GM12878 (cell line): ENCODE data around the gene RNF38.

Experiments
- CTCF ChIP-seq, 3 experiments: IDR thresholded peaks in 2 of 3; conservative IDR thresholded peaks in 1 of 3; 2 replicates each; pipeline ENCODE4 v1.5.1; 2011; ENCODE audit warnings: low read depth in 3 of 3, low read length in 3 of 3, mild to moderate bottlenecking in 3 of 3, control low read depth in 2 of 3, moderate library complexity in 2 of 3, inconsistent platforms in 1 of 3, mixed read lengths in 1 of 3; ENCODE audit not compliant: control insufficient read depth in 2 of 3, insufficient read depth in 1 of 3; ENCODE audit errors: extremely low read depth in 1 of 3
- E2F4 ChIP-seq: IDR thresholded peaks from 2 replicates; pipeline ENCODE4 v1.6.1; 2012; ENCODE audit warnings: low read depth, low read length, improper control_type of control experiment
- FOXM1 ChIP-seq: IDR thresholded peaks from 2 replicates; pipeline ENCODE4 v1.6.1; 2012; ENCODE audit warnings: low read depth, mild to moderate bottlenecking, inconsistent platforms, low read length, moderate library complexity
- GABPA ChIP-seq: IDR thresholded peaks from 2 replicates; pipeline ENCODE4 v1.6.1; 2014; ENCODE audit warnings: antibody characterized with exemption, low read depth, mild to moderate bottlenecking, inconsistent platforms
- HCFC1 ChIP-seq: fragments of 150-350 bp; IDR thresholded peaks from 2 replicates; pipeline ENCODE4 v1.6.1; 2014; ENCODE audit warnings: low read length
- MAX ChIP-seq: IDR thresholded peaks from 2 replicates; pipeline ENCODE4 v1.6.1; 2012; ENCODE audit warnings: low read depth, low read length, improper control_type of control experiment
- POLR2A ChIP-seq: IDR thresholded peaks from 2 replicates; pipeline ENCODE4 v1.6.1; 2011; ENCODE audit warnings: low read depth, mild to moderate bottlenecking, low read length
- POLR2AphosphoS2 ChIP-seq: IDR thresholded peaks from 2 replicates; pipeline ENCODE4 v1.6.1; 2011; ENCODE audit warnings: low read depth, mild to moderate bottlenecking, low read length, improper control_type of control experiment, moderate library complexity
- ZNF274 ChIP-seq: IDR thresholded peaks from one replicate; pipeline ENCODE4 v1.8.0; 2011; ENCODE audit not compliant: insufficient read length, insufficient read depth
- TF ChIP-seq, protein P1 (sequence below): IDR thresholded peaks from 2 replicates; pipeline ENCODE4 v1.6.1; 2012; ENCODE audit warnings: low read length, inconsistent platforms

- no peak for TF ChIP-seq MAX
- no peak for TF ChIP-seq POLR2A
- TF ChIP-seq E2F4: no peak
- no peak for TF ChIP-seq ZNF274
- TF ChIP-seq POLR2AphosphoS2: no peak
- TF ChIP-seq, protein P1, sequence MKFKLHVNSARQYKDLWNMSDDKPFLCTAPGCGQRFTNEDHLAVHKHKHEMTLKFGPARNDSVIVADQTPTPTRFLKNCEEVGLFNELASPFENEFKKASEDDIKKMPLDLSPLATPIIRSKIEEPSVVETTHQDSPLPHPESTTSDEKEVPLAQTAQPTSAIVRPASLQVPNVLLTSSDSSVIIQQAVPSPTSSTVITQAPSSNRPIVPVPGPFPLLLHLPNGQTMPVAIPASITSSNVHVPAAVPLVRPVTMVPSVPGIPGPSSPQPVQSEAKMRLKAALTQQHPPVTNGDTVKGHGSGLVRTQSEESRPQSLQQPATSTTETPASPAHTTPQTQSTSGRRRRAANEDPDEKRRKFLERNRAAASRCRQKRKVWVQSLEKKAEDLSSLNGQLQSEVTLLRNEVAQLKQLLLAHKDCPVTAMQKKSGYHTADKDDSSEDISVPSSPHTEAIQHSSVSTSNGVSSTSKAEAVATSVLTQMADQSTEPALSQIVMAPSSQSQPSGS: no peak
- TF ChIP-seq FOXM1: no peak
- TF ChIP-seq GABPA: no peak
- no peak for TF ChIP-seq HCFC1
- TF ChIP-seq CTCF (IDR thresholded peaks at IDR 0.05 in 2 of 3, conservative IDR thresholded peaks at IDR 0.05 in 1 of 3; ENCODE audit: control insufficient read depth in 2 of 3, extremely low read depth in 1 of 3, insufficient read depth in 1 of 3, low read depth in 3 of 3, low read length in 3 of 3): no peak
These were observed 24.4 kb upstream of the RNF38 start for GRCh38 chr9:36424289-36425055.
